ENCODE results near the gene MTMR4.

GRCh38 chr17:58504826-58505351, 9.5 kb downstream of the MTMR4 start:
- TF ChIP-seq POLR2AphosphoS5 (IDR thresholded peaks at IDR 0.05) = no peak
- TF ChIP-seq CTCF (IDR thresholded peaks at IDR 0.05) = no peak
- no peak for TF ChIP-seq POLR2A (IDR thresholded peaks at IDR 0.05)
- TF ChIP-seq EP300 (IDR thresholded peaks at IDR 0.05) = no peak
